ENCODE results near the gene CLEC3B.

Gene CLEC3B

DNA sequence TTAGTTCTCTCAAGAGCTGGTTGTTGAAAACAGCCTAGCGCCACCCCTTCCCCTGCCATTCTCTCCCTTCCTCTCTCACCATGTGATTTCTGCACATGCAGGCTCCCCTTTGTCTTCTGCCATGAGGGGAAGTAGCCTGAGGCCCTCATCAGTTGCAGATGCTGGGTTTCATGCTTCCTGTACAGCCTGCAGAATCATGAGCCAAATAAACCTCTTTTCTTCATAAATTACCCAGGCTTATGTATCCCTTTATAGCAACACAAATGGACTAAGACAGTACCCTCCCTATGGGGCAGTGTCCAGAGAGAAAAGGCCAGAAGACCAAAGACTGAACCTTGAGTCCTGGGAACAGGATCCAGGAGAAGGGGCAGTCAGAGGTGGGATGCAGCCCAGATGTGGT lies 54.7 kb downstream of the CLEC3B start:
- in situ Hi-C loops (cut with MboI; ENCODE audit: low pct_unique_long_range_greater_than_20kb, low sequenced_read_pairs, unreplicated experiment), result no loop called here
- TF ChIP-seq, protein P1, sequence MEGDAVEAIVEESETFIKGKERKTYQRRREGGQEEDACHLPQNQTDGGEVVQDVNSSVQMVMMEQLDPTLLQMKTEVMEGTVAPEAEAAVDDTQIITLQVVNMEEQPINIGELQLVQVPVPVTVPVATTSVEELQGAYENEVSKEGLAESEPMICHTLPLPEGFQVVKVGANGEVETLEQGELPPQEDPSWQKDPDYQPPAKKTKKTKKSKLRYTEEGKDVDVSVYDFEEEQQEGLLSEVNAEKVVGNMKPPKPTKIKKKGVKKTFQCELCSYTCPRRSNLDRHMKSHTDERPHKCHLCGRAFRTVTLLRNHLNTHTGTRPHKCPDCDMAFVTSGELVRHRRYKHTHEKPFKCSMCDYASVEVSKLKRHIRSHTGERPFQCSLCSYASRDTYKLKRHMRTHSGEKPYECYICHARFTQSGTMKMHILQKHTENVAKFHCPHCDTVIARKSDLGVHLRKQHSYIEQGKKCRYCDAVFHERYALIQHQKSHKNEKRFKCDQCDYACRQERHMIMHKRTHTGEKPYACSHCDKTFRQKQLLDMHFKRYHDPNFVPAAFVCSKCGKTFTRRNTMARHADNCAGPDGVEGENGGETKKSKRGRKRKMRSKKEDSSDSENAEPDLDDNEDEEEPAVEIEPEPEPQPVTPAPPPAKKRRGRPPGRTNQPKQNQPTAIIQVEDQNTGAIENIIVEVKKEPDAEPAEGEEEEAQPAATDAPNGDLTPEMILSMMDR (IDR thresholded peaks at IDR 0.05; ENCODE audit: extremely low read depth, insufficient read depth, missing control alignments), result no peak
- no peak for DNase-seq (ENCODE audit: low spot score)

DNA sequence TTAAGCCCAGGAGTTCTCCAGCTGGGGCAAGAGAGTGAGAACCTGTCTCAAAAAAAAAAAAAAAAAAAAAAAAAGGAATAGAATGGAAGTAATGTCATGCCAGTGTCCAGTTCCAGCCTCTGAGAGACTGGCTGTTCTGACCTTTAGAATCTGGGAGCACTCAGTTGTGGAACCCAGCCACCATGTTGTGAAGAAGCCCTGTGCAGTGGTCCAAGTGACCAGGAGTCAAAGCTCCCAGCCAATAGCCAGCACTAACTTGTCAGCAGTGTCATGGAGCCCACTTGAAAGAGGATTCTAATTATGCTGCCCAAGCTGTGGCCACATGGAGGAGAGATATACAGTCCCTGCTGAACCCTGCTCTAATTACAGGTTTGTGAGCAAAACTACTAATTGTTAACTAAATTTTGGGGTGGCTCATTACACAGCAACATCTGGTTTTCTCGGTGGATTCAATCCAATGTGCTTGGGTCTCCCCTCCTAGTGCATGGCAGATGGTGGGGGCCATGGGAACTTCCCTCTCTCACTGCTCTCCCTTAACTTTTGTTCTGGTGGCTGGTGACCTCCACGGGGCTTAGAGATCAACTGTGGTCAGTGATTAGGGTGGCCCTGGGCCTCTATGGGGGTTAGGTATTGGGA lies 55.5 kb downstream of the CLEC3B start:
- DNase-seq (ENCODE audit: low spot score), result no peak
- in situ Hi-C loops (cut with MboI; ENCODE audit: low pct_unique_long_range_greater_than_20kb, low sequenced_read_pairs, unreplicated experiment), result no loop called here
- TF ChIP-seq, protein P1 (IDR thresholded peaks at IDR 0.05; ENCODE audit: extremely low read depth, insufficient read depth, missing control alignments), result no peak

DNA sequence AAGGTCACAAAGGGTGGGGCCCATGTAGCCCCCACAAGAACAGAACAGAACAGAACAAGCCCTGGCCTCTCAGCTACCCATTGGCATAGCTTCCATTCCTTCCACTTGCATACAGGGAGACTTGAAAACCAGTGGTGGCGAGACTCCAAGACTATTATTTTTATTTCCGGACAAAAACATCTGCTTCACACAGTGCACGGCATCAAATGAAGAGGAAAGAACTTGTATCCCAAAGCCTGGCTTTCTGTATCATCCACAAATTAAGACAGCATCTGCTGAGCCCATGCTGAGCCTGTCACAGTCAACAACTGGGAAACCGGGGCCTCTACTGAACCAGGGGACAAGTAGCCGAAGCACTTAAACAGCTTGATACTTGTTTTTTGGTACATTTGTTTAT lies 56.0 kb downstream of the CLEC3B start:
- DNase-seq (ENCODE audit: low spot score), result no peak
- in situ Hi-C loops (cut with MboI; ENCODE audit: low pct_unique_long_range_greater_than_20kb, low sequenced_read_pairs, unreplicated experiment), result no loop called here
- TF ChIP-seq, protein P1 (IDR thresholded peaks at IDR 0.05; ENCODE audit: extremely low read depth, insufficient read depth, missing control alignments), result no peak

DNA sequence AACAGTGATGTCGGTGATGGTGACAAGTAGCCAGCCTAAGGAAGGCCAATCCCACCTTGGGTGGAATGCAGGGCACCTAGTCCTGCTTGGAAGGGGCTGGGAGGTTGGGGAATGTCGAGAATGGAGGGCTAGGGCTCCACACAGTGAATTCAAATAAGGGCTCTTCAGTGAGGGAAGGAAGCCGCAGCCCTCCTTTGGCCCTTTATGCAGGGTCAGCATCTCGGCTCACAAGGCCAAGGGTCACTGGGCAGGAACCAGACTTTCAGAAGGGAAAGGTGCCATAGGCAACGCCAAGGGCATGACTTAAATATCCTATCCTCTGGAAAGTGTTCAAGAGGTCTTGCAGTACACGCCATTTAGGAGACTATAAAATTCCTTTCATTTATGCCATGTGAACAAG lies 56.9 kb downstream of the CLEC3B start:
- DNase-seq (ENCODE audit: low spot score), result no peak
- TF ChIP-seq, protein P1 (IDR thresholded peaks at IDR 0.05; ENCODE audit: extremely low read depth, insufficient read depth, missing control alignments), result no peak
- in situ Hi-C loops (cut with MboI; ENCODE audit: low pct_unique_long_range_greater_than_20kb, low sequenced_read_pairs, unreplicated experiment), result no loop called here

DNA sequence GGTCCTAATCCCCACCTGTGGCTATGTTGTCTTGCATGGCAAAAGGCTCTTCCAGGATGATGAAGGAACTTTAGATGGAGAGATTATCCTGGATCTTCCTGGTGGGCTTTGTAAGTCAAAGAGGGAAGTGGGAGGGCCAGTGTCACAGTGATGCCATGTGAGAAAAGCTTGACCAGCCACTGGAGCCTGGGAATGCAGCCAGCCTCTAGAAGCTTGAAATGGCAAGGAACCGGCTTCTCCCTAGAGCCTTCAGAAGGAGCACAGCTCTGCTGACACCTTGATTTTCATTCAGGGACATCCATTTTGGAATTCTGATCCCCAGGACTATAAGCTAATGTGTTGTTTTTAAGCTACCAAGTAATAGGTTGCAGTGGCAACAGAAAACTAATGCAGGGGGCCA lies 58.3 kb downstream of the CLEC3B start:
- no peak for DNase-seq (ENCODE audit: low spot score)
- in situ Hi-C loops (cut with MboI; ENCODE audit: low pct_unique_long_range_greater_than_20kb, low sequenced_read_pairs, unreplicated experiment), result no loop called here
- TF ChIP-seq, protein P1 (IDR thresholded peaks at IDR 0.05; ENCODE audit: extremely low read depth, insufficient read depth, missing control alignments), result no peak

DNA sequence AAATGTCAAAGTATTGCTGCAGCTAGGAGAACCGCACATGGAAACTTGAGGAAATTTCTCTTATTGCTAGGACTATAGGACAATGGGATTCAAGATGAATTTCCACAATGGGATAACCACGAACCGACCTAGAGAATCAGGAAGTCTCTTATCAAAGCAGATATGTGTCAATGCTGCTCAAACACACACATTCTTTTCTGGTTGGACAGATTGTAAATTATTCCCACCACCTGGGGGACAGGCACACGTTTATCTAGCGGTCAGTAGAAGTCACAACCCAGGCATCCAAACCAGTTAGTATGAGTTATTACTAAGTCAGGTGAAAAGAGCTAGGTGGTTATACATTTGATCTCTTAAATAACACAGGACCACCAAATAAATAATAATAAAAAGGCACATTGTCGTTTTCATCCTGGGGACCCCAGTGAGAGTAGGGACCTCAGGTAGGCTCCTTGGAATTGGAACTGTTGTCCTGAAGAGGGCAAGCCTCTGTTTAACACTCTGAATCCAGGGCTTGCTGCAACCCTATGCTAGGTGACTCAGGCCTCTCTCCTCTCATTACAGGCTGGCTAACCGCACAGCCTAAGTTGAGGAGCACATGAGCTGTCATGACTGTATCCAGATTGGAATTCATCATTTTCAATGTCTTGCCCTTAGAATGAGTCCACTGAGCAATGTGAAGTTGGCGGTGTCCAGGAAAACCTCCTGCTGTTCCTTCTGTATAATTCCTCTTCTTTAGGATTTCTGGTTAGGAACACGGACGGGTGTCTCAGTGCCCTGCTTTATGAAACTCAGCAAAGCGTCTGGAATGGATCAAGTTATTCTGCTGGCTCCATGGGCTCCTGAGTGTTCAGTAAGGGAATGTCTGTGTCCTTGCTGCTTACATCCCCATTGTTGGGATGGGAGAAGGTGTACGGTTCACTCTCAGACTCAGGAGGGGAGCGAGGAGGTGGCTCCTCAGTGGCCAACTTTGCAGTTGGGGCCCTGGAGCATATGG lies 59.0 kb downstream of the CLEC3B start:
- no peak for DNase-seq (ENCODE audit: low spot score)
- in situ Hi-C loops (cut with MboI; ENCODE audit: low pct_unique_long_range_greater_than_20kb, low sequenced_read_pairs, unreplicated experiment), result no loop called here
- TF ChIP-seq, protein P1 (IDR thresholded peaks at IDR 0.05; ENCODE audit: extremely low read depth, insufficient read depth, missing control alignments), result no peak

Data from GM13977 (cell line).